ENCODE data around the gene DPP9. TPM values are rescaled to one million over a fixed set of nuclear protein-coding genes. Genes with fewer than 3 reads are reported as not detected.
A peak's percentile ranks its signal among the peaks of the same experiment; 100 is the strongest.

The DPP9 gene
- total and polyA plus RNA-seq, 2 of the 13 experiments (the other 11 are each of a cell fraction or from before 2014, with no cell fraction given): 8.4 to 25.8 TPM

GRCh38 chr19:4639531-4640246 lies 84.0 kb downstream of the DPP9 start (continued):
- no peak for TF ChIP-seq ZNF142 (CRISPR knock-in tag; IDR thresholded peaks at IDR 0.05)
- no peak for TF ChIP-seq MTF1 (CRISPR knock-in tag; IDR thresholded peaks at IDR 0.05)
- TF ChIP-seq STAG1 (CRISPR knock-in tag; IDR thresholded peaks at IDR 0.05): no peak
- no peak for TF ChIP-seq ZNF652 (CRISPR knock-in tag; IDR thresholded peaks at IDR 0.05; ENCODE audit: borderline replicate concordance, low read depth)
- no peak for TF ChIP-seq NR3C1 (CRISPR knock-in tag; IDR thresholded peaks at IDR 0.05)
- peak; percentile 95 for TF ChIP-seq ZMYM3 (CRISPR knock-in tag; IDR thresholded peaks at IDR 0.05)
- peak; percentile 31; the same call in 1 of the 2 replicates for TF ChIP-seq ZSCAN21 (CRISPR knock-in tag; IDR thresholded peaks at IDR 0.05; ENCODE audit: borderline replicate concordance)
- no peak for TF ChIP-seq PAF1 (CRISPR knock-in tag; IDR thresholded peaks at IDR 0.05)
- no peak for TF ChIP-seq SNAPC4 (CRISPR knock-in tag; IDR thresholded peaks at IDR 0.05)
- TF ChIP-seq ZNF530 (CRISPR knock-in tag; IDR thresholded peaks at IDR 0.05; ENCODE audit: low read depth): no peak
- 0 out of 2 replicates have a peak, but pooled peaks have one; percentile 20 for TF ChIP-seq THAP9 (CRISPR knock-in tag; IDR thresholded peaks at IDR 0.05; ENCODE audit: borderline replicate concordance)
- TF ChIP-seq HBP1 (CRISPR knock-in tag; IDR thresholded peaks at IDR 0.05; ENCODE audit: low read depth): no peak
- TF ChIP-seq PPARG (CRISPR knock-in tag; conservative IDR thresholded peaks at IDR 0.05): no peak
- TF ChIP-seq PTBP1 (IDR thresholded peaks at IDR 0.05; ENCODE audit: low read depth, low read length, poor library complexity, severe bottlenecking): no peak
